H9 (cell line): ENCODE measurements around the gene AGPAT1. TPM values are rescaled to one million over a fixed set of nuclear protein-coding genes. Genes with fewer than 3 reads are reported as not detected.

Experiments used
- DNase-seq: peaks from one replicate; pipeline ENCODE4 v3.0.0-alpha.2; 2017
- H2AFZ ChIP-seq: one replicate; pipeline ENCODE4 v1.6.1; 2013; ENCODE audit warnings: mild to moderate bottlenecking, low read length, control low read depth, moderate library complexity
- H2AK5ac ChIP-seq: 2 replicates; pipeline ENCODE4 v1.6.1; 2013; ENCODE audit warnings: low read length, control low read depth, mixed read lengths; ENCODE audit not compliant: insufficient read length
- H2BK120ac ChIP-seq: one replicate; pipeline ENCODE4 v1.6.1; 2013; ENCODE audit warnings: low read depth, mild to moderate bottlenecking, low read length, control low read depth, inconsistent platforms; ENCODE audit not compliant: poor library complexity, severe bottlenecking
- H2BK12ac ChIP-seq: 2 replicates; pipeline ENCODE4 v1.6.1; 2013; ENCODE audit warnings: low read length, control low read depth, mixed read lengths, low read depth; ENCODE audit not compliant: insufficient read length
- H2BK15ac ChIP-seq: 2 replicates; pipeline ENCODE4 v1.6.1; 2013; ENCODE audit warnings: low read depth, low read length, control low read depth
- H2BK20ac ChIP-seq: one replicate; pipeline ENCODE4 v1.6.1; 2013; ENCODE audit warnings: low read depth, mild to moderate bottlenecking, low read length, control low read depth, inconsistent platforms; ENCODE audit not compliant: poor library complexity, severe bottlenecking
- H2BK5ac ChIP-seq: 2 replicates; pipeline ENCODE4 v1.6.1; 2013; ENCODE audit warnings: low read length, control low read depth, mixed read lengths; ENCODE audit not compliant: insufficient read length
- H3K14ac ChIP-seq: 2 replicates; pipeline ENCODE4 v1.6.1; 2013; ENCODE audit warnings: low read length, control low read depth; ENCODE audit not compliant: insufficient read depth
- H3K18ac ChIP-seq: 2 replicates; pipeline ENCODE4 v1.6.1; 2013; ENCODE audit warnings: low read depth, mild to moderate bottlenecking, mixed read lengths, low read length, control low read depth; ENCODE audit not compliant: insufficient read length
- H3K23ac ChIP-seq: 2 replicates; pipeline ENCODE4 v1.6.1; 2013; ENCODE audit warnings: low read length, control low read depth, mixed read lengths, low read depth; ENCODE audit not compliant: insufficient read length
- H3K23me2 ChIP-seq: 2 replicates; pipeline ENCODE4 v1.6.1; 2013; ENCODE audit warnings: low read depth, mild to moderate bottlenecking, mixed read lengths, low read length, control low read depth; ENCODE audit not compliant: insufficient read length, poor library complexity, severe bottlenecking
- H3K27ac ChIP-seq: 2 replicates; pipeline ENCODE4 v1.5.1; 2013; ENCODE audit warnings: low read length, control low read depth, mixed read lengths, low read depth; ENCODE audit not compliant: insufficient read length
- H3K27me3 ChIP-seq: 2 replicates; pipeline ENCODE4 v1.6.1; 2013; ENCODE audit warnings: low read length, control low read depth, inconsistent platforms; ENCODE audit not compliant: insufficient read depth
- H3K4ac ChIP-seq: 2 replicates; pipeline ENCODE4 v1.6.1; 2013; ENCODE audit warnings: low read depth, mild to moderate bottlenecking, control low read depth, inconsistent platforms, low read length, moderate library complexity
- H3K4me1 ChIP-seq: 2 replicates; pipeline ENCODE4 v1.6.1; 2013; ENCODE audit warnings: low read length, control low read depth, inconsistent platforms; ENCODE audit not compliant: insufficient read depth
- H3K4me2 ChIP-seq: 2 replicates; pipeline ENCODE4 v1.6.1; 2013; ENCODE audit warnings: low read length, control low read depth, mixed read lengths; ENCODE audit not compliant: insufficient read length, insufficient read depth
- H3K56ac ChIP-seq: 2 replicates; pipeline ENCODE4 v1.6.1; 2013; ENCODE audit warnings: low read depth, mild to moderate bottlenecking, mixed read lengths, low read length, control low read depth; ENCODE audit not compliant: insufficient read length
- H3K79me1 ChIP-seq: 2 replicates; pipeline ENCODE4 v1.6.1; 2013; ENCODE audit warnings: low read depth, mild to moderate bottlenecking, moderate library complexity, low read length, control low read depth, inconsistent platforms; ENCODE audit not compliant: insufficient read depth, poor library complexity, severe bottlenecking
- H3K79me2 ChIP-seq: 2 replicates; pipeline ENCODE4 v1.6.1; 2013; ENCODE audit warnings: low read length, control low read depth, inconsistent platforms; ENCODE audit not compliant: insufficient read depth
- H3K9ac ChIP-seq: 2 replicates; pipeline ENCODE4 v1.6.1; 2013; ENCODE audit warnings: low read length, control low read depth, mixed read lengths; ENCODE audit not compliant: insufficient read length; ENCODE audit errors: extremely low read depth
- H3K9me3 ChIP-seq: one replicate; pipeline ENCODE4 v1.6.1; 2013; ENCODE audit warnings: low read depth, low read length, inconsistent platforms; ENCODE audit not compliant: control insufficient read depth
- H3T11ph ChIP-seq: one replicate; pipeline ENCODE4 v1.6.1; 2013; ENCODE audit warnings: mild to moderate bottlenecking, low read length, control low read depth, inconsistent platforms
- H4K20me1 ChIP-seq: one replicate; pipeline ENCODE4 v1.6.1; 2013; ENCODE audit not compliant: control insufficient read depth, insufficient read length, insufficient read depth
- H4K5ac ChIP-seq: 2 replicates; pipeline ENCODE4 v1.6.1; 2013; ENCODE audit warnings: low read depth, mild to moderate bottlenecking, mixed read lengths, low read length, control low read depth; ENCODE audit not compliant: insufficient read length
- H4K8ac ChIP-seq: replicated peaks from 2 replicates; pipeline ENCODE4 v1.6.1; 2013; ENCODE audit warnings: low read length, control low read depth, mixed read lengths, low read depth; ENCODE audit not compliant: insufficient read length
- H4K91ac ChIP-seq: 2 replicates; pipeline ENCODE4 v1.6.1; 2013; ENCODE audit warnings: low read depth, mild to moderate bottlenecking, moderate library complexity, mixed read lengths, low read length, control low read depth; ENCODE audit not compliant: insufficient read length
- H3K27ac Mint-ChIP-seq, 3 experiments: 2 replicates in 2 of 3; 3 replicates in 1 of 3; pipeline ENCODE4 v1.8.0; 2020 to 2021; ENCODE audit warnings: mixed read lengths in 3 of 3, mild to moderate bottlenecking in 1 of 3, moderate library complexity in 1 of 3
- H3K27me3 Mint-ChIP-seq: 2 replicates; pipeline ENCODE4 v1.8.0; 2021; ENCODE audit warnings: low read depth, mild to moderate bottlenecking, moderate library complexity, mixed read lengths
- H3K36me3 Mint-ChIP-seq, 3 experiments: 2 replicates in 2 of 3; 3 replicates in 1 of 3; pipeline ENCODE4 v1.8.0; 2020 to 2021; ENCODE audit warnings: low read depth in 3 of 3, mixed read lengths in 3 of 3; ENCODE audit not compliant: insufficient read depth in 1 of 3
- H3K4me1 Mint-ChIP-seq, 2 experiments: 2 replicates each; pipeline ENCODE4 v1.8.0; 2020; ENCODE audit warnings: mixed read lengths in 2 of 2
- H3K4me3 Mint-ChIP-seq, 2 experiments: 2 replicates in 1 of 2; 3 replicates in 1 of 2; pipeline ENCODE4 v1.8.0; 2020 to 2021; ENCODE audit warnings: mild to moderate bottlenecking in 2 of 2, mixed read lengths in 2 of 2, moderate library complexity in 1 of 2
- H3K9me3 Mint-ChIP-seq, 2 experiments: 2 replicates in 1 of 2; 3 replicates in 1 of 2; pipeline ENCODE4 v1.8.0; 2020; ENCODE audit warnings: mild to moderate bottlenecking in 2 of 2, mixed read lengths in 2 of 2, moderate library complexity in 1 of 2
- WGBS: extraction: QIAGEN DNeasy Blood & Tissue Kit; methylation state at CpG from one replicate; pipeline ENCODE4 v1.1.7; 2013; ENCODE audit warnings: missing lambda C conversion rate, low lambda C conversion rate, mixed read lengths; ENCODE audit not compliant: insufficient read length; ENCODE audit errors: extremely low coverage; 5-methylcytosine and 5-hydroxymethylcytosine counted together
- total RNA-seq: library from RNA; stranded (reverse); gene quantifications from 2 replicates; pipeline ENCODE4 v1.2.1, GENCODE V29; 2021
- TF ChIP-seq, protein P1 (sequence below): fragments of 200-600 bp; sonication (generic); conservative IDR thresholded peaks from 3 replicates; pipeline ENCODE4 v1.8.0; 2021; ENCODE audit warnings: antibody characterized with exemption, mild to moderate bottlenecking

Gene AGPAT1
- total RNA-seq, 1 experiment from 2014 or later, result 89.5 TPM

DNA sequence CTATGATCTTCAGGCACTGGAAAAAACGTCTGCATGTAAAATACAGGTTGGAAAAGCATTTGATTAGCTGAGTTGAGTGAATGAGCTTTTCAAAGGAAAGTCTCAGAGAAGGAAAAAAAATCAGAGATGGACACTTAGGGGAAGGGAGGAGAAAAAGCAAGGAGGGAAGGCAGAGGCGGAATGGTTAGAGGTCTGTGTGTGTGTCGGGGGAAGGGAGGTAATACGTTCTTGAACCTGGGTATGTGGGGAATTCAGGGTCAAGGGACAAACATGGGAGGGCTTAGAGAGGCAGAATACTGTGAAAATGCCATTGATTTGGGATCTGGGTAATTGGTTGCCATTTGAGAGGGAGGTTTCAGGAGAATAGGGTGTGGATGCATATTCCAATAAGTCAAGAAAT, 29.2 kb downstream of the AGPAT1 start:
- Histone ChIP-seq H2BK120ac (no peak overlapping the region), H4K8ac (no peak overlapping the region), H2BK5ac (no peak overlapping the region), H3K4ac (no peak overlapping the region), H3K4me1 (peaks cover 9% of the 10 kb centered on the region), H4K5ac (no peak overlapping the region), H3K9ac (no peak overlapping the region), H3K18ac (no peak overlapping the region), H3T11ph (no peak overlapping the region), H3K9me3 (no peaks in the 10 kb centered on the region), H2BK15ac (no peak overlapping the region), H2BK12ac (no peak overlapping the region), H2AK5ac (no peak overlapping the region), H3K56ac (no peak overlapping the region), H3K27me3 (no peaks in the 10 kb centered on the region; the same call in 1 of the 2 replicates), H2BK20ac (no peak overlapping the region), H4K20me1 (no peaks in the 10 kb centered on the region), H3K14ac (no peak overlapping the region), H3K23me2 (peaks cover 17% of the 10 kb centered on the region), H4K91ac (no peak overlapping the region), H2AFZ (no peak overlapping the region), H3K4me2 (no peak overlapping the region), H3K79me1 (no peaks in the 10 kb centered on the region), H3K23ac (no peak overlapping the region), H3K79me2 (no peaks in the 10 kb centered on the region), H3K27ac (no peak overlapping the region)
- H3K4me1 Mint-ChIP-seq, result peaks cover 25 to 48% of the 10 kb centered on the region in 2 experiments
- peak overlapping the region in 2 of 3 experiments; percentile 32 to 45; a peak in 4 of 7 replicates for H3K27ac Mint-ChIP-seq
- peak overlapping the region in 1 of 2 experiments; percentile 7; a peak in 2 of 5 replicates for H3K4me3 Mint-ChIP-seq
- H3K9me3 Mint-ChIP-seq, result no peaks in the 10 kb centered on the region; a peak in 1 of 5 replicates
- peaks cover 0 to 8% (median 3%) of the 10 kb centered on the region in 3 experiments; a peak in 2 of 7 replicates for H3K36me3 Mint-ChIP-seq
- whole genome bisulfite sequencing, result no CpG with 5 or more reads among the region's 4 CpGs
- peaks cover 2% of the 10 kb centered on the region; the same call in 1 of the 2 replicates for H3K27me3 Mint-ChIP-seq
- DNase-seq, result no peak
- TF ChIP-seq, protein P1, sequence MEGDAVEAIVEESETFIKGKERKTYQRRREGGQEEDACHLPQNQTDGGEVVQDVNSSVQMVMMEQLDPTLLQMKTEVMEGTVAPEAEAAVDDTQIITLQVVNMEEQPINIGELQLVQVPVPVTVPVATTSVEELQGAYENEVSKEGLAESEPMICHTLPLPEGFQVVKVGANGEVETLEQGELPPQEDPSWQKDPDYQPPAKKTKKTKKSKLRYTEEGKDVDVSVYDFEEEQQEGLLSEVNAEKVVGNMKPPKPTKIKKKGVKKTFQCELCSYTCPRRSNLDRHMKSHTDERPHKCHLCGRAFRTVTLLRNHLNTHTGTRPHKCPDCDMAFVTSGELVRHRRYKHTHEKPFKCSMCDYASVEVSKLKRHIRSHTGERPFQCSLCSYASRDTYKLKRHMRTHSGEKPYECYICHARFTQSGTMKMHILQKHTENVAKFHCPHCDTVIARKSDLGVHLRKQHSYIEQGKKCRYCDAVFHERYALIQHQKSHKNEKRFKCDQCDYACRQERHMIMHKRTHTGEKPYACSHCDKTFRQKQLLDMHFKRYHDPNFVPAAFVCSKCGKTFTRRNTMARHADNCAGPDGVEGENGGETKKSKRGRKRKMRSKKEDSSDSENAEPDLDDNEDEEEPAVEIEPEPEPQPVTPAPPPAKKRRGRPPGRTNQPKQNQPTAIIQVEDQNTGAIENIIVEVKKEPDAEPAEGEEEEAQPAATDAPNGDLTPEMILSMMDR, result no peak
